Activated T-cell treated with anti-CD3 and anti-CD28 coated beads, Interleukin-2, amount 50 U/mL, for 1 hour (primary cell): ENCODE measurements around the gene OSBPL7.

ENCODE experiments used
- DNase-seq: peaks from one replicate; pipeline ENCODE4 v3.0.0-alpha.2; 2020

The OSBPL7 gene

GRCh38 chr17:47757386-47757785, 64.2 kb downstream of the OSBPL7 start:
- no peak for DNase-seq
